HCT116 (cell line): ENCODE data around the gene KRTAP5-5. TPM values are rescaled to one million over a fixed set of nuclear protein-coding genes. Genes with fewer than 3 reads are reported as not detected.

Experiments
- ATAC-seq: fragments of 200-7000 bp; cut with Tn5 transposase; 2 replicates; pipeline ENCODE4 v1.9.1; 2020; ENCODE audit warnings: mild to moderate bottlenecking, moderate library complexity
- BruUV-seq: library from RNA; stranded (reverse); fragments of 400-500 nt; replicated peaks from 2 replicates; lab custom pipeline; 2021; lab: Mats Ljungman, UMichigan
- CTCF ChIA-PET: fragments of 300-600 bp; sonication (Branson Sonifier 250); formaldehyde crosslinking; loops from one replicate; lab custom pipeline; 2021; ENCODE audit warnings: antibody characterized with exemption; lab: Charles Lee
- POLR2A ChIA-PET: fragments of 300-600, 350-600 bp; sonication (Branson Sonifier 250); formaldehyde crosslinking; loops from one replicate; lab custom pipeline; 2021; ENCODE audit warnings: antibody characterized with exemption; lab: Charles Lee
- RAD21 ChIA-PET, 2 experiments: fragments of 300-600 bp; sonication (Branson Sonifier 250); formaldehyde crosslinking; loops; one replicate each; lab custom pipeline; 2023; ENCODE audit warnings: low total read pairs in 2 of 2; ENCODE audit not compliant: uncharacterized antibody in 2 of 2, unreplicated experiment in 2 of 2, low non-redundant PET in 1 of 2; lab: Charles Lee
- DNase-seq: peaks from one replicate; pipeline ENCODE4 v3.0.0-alpha.2; 2010; ENCODE audit warnings: low read depth, low spot score
- H2AFZ ChIP-seq: fragments of 200-600 bp; shearing (Covaris generic), sonication (generic); 2 replicates; pipeline ENCODE4 v1.6.1; 2017; ENCODE audit warnings: low read depth, mixed run types, mixed read lengths, antibody characterized with exemption, low read length; ENCODE audit not compliant: poor library complexity, severe bottlenecking
- H3K27ac ChIP-seq: 2 replicates; pipeline ENCODE4 v1.5.1; 2012; ENCODE audit warnings: low read depth, low read length
- H3K27me3 ChIP-seq: fragments of 200-600 bp; sonication (generic); 2 replicates; pipeline ENCODE4 v1.6.1; 2016; ENCODE audit warnings: mixed run types, low read length, mixed read lengths; ENCODE audit not compliant: insufficient read depth
- H3K36me3 ChIP-seq, 2 experiments: fragments of 200-500 bp in 1 of 2; fragments of 200-600 bp in 1 of 2; sonication (Bioruptor generic) in 1 of 2; sonication (generic) in 1 of 2; 2 replicates each; pipeline versions ENCODE4 v1.5.1 to v1.6.1; 2014 to 2016; ENCODE audit warnings: low read length in 2 of 2, inconsistent platforms in 1 of 2, mixed read lengths in 1 of 2, mixed run types in 1 of 2; ENCODE audit not compliant: insufficient read depth in 2 of 2, control insufficient read depth in 1 of 2
- H3K4me1 ChIP-seq, 2 experiments: fragments of 200-600 bp in 1 of 2; sonication (generic) in 1 of 2; 2 replicates each; pipeline versions ENCODE4 v1.5.1 to v1.6.1; 2012 to 2017; ENCODE audit warnings: low read length in 2 of 2, inconsistent platforms in 1 of 2, mild to moderate bottlenecking in 1 of 2, mixed read lengths in 1 of 2, mixed run types in 1 of 2, moderate library complexity in 1 of 2; ENCODE audit not compliant: insufficient read depth in 2 of 2, control insufficient read depth in 1 of 2
- H3K4me2 ChIP-seq: fragments of 200-600 bp; sonication (generic); 2 replicates; pipeline ENCODE4 v1.6.1; 2017; ENCODE audit warnings: mixed run types, low read length, mixed read lengths
- H3K4me3 ChIP-seq, 2 experiments: fragments of 200-600 bp in 1 of 2; sonication (generic) in 1 of 2; replicated peaks in 1 of 2; 2 replicates each; pipeline ENCODE4 v1.5.1; 2011 to 2016; ENCODE audit warnings: low read length in 2 of 2, control low read depth in 1 of 2, low read depth in 1 of 2, mild to moderate bottlenecking in 1 of 2, mixed read lengths in 1 of 2, mixed run types in 1 of 2
- H3K79me2 ChIP-seq: fragments of 200-600 bp; sonication (generic); 2 replicates; pipeline ENCODE4 v1.6.1; 2017; ENCODE audit warnings: mild to moderate bottlenecking, mixed run types, low read length, moderate library complexity, mixed read lengths; ENCODE audit not compliant: insufficient read depth
- H3K9ac ChIP-seq: fragments of 200-600 bp; sonication (generic); 2 replicates; pipeline ENCODE4 v1.6.1; 2016; ENCODE audit warnings: low read length, mixed read lengths
- H3K9me2 ChIP-seq: fragments of 200-600 bp; sonication (generic), shearing (Covaris generic); 2 replicates; pipeline ENCODE4 v1.6.1; 2017; ENCODE audit warnings: mixed run types, mild to moderate bottlenecking, moderate library complexity; ENCODE audit not compliant: insufficient read depth
- H3K9me3 ChIP-seq, 2 experiments: fragments of 200-500 bp in 1 of 2; fragments of 200-600 bp in 1 of 2; sonication (Bioruptor generic) in 1 of 2; sonication (generic) in 1 of 2; 2 replicates each; pipeline ENCODE4 v1.6.1; 2014 to 2017; ENCODE audit warnings: low read length in 2 of 2, mixed read lengths in 2 of 2, inconsistent platforms in 1 of 2, low read depth in 1 of 2, mild to moderate bottlenecking in 1 of 2, mixed run types in 1 of 2, moderate library complexity in 1 of 2; ENCODE audit not compliant: control insufficient read depth in 1 of 2, insufficient read depth in 1 of 2
- H4K20me1 ChIP-seq: fragments of 200-600 bp; sonication (generic), shearing (Covaris generic); 2 replicates; pipeline ENCODE4 v1.6.1; 2017; ENCODE audit warnings: mixed run types, mild to moderate bottlenecking, moderate library complexity; ENCODE audit not compliant: insufficient read depth
- ATF3 ChIP-seq: IDR thresholded peaks from 2 replicates; pipeline ENCODE4 v1.6.1; 2012
- CEBPB ChIP-seq: IDR thresholded peaks from 2 replicates; pipeline ENCODE4 v1.6.1; 2012; ENCODE audit warnings: low read depth
- CTCF ChIP-seq, 3 experiments: fragments of 200-600 bp in 1 of 3; sonication (generic) in 1 of 3; IDR thresholded peaks in 2 of 3; conservative IDR thresholded peaks in 1 of 3; 2 replicates each; pipeline ENCODE4 v1.5.1; 2012 to 2017; ENCODE audit warnings: low read depth in 2 of 3, low read length in 2 of 3, antibody characterized with exemption in 1 of 3, borderline replicate concordance in 1 of 3, control low read depth in 1 of 3, mild to moderate bottlenecking in 1 of 3, mixed read lengths in 1 of 3, mixed run types in 1 of 3, moderate library complexity in 1 of 3; ENCODE audit not compliant: insufficient read depth in 1 of 3
- EGR1 ChIP-seq: IDR thresholded peaks from 2 replicates; pipeline ENCODE4 v1.6.1; 2012; ENCODE audit warnings: low read depth
- EZH2 ChIP-seq: fragments of 200-600 bp; sonication (generic); IDR thresholded peaks from 2 replicates; pipeline ENCODE4 v1.6.1; 2017; ENCODE audit warnings: antibody characterized with exemption, mixed run types
- JUND ChIP-seq: IDR thresholded peaks from 2 replicates; pipeline ENCODE4 v1.6.1; 2012
- POLR2AphosphoS5 ChIP-seq: IDR thresholded peaks from 2 replicates; pipeline ENCODE4 v1.6.1; 2011; ENCODE audit warnings: mild to moderate bottlenecking, low read depth, low read length, moderate library complexity
- SIN3A ChIP-seq: IDR thresholded peaks from 2 replicates; pipeline ENCODE4 v1.6.1; 2012; ENCODE audit warnings: low read depth
- YY1 ChIP-seq: IDR thresholded peaks from 2 replicates; pipeline ENCODE4 v1.6.1; 2011; ENCODE audit warnings: low read length, low read depth, moderate library complexity, mild to moderate bottlenecking; ENCODE audit not compliant: insufficient replicate concordance; ENCODE audit errors: extremely low read depth
- ZFX ChIP-seq: fragments of 450-650 bp; IDR thresholded peaks from 2 replicates; pipeline ENCODE4 v1.6.1; 2017
- intact Hi-C: fragments of 100-400 bp; cut with micrococcal nuclease; formaldehyde crosslinking; loops from 2 replicates; pipeline ENCODE4 v1.10.0; 2022
- total RNA-seq: library from RNA; stranded (reverse); gene quantifications from one replicate; pipeline ENCODE4 v1.2.1, GENCODE V29; 2021; ENCODE audit not compliant: unreplicated experiment
- TF ChIP-seq, protein P1 (sequence below): IDR thresholded peaks from 2 replicates; pipeline ENCODE4 v1.6.1; 2012; ENCODE audit warnings: low read depth
- TF ChIP-seq, protein P2 (sequence below): IDR thresholded peaks from 2 replicates; pipeline ENCODE4 v1.6.1; 2011; ENCODE audit warnings: mild to moderate bottlenecking, low read length, moderate library complexity; ENCODE audit not compliant: insufficient replicate concordance; ENCODE audit errors: extremely low read depth

KRTAP5-5 gene
- total RNA-seq, 1 experiment from 2014 or later = not detected

GRCh38 chr11:1631066-1631568 is 1.5 kb downstream of the KRTAP5-5 start:
- intact Hi-C loops = no loop called here
- DNase-seq = no peak
- peaks cover 0 to 6% of the 10 kb centered on the region in 2 experiments; a peak in 1 of 4 replicates for H3K4me1 ChIP-seq
- RAD21 ChIA-PET = interaction anchor here in 1 of 2 experiments (0.6 kb wide), 1 partner anchor 59 kb away, joined by 3 read pairs; the partner anchor contains the start of gene DUSP8
- no peak overlapping the region for H3K9ac ChIP-seq
- H3K27me3 ChIP-seq = peaks cover 3% of the 10 kb centered on the region; the same call in 1 of the 2 replicates
- H3K27ac ChIP-seq = no peak overlapping the region
- H2AFZ ChIP-seq = no peak overlapping the region
- ATAC-seq = no peak
- no peak overlapping the region for H3K4me2 ChIP-seq
- H3K4me3 ChIP-seq = no peak overlapping the region
- no peaks in the 10 kb centered on the region for H4K20me1 ChIP-seq
- POLR2A ChIA-PET = no interaction called here
- H3K9me3 ChIP-seq = no peaks in the 10 kb centered on the region
- no peaks in the 10 kb centered on the region for H3K9me2 ChIP-seq
- TF ChIP-seq EZH2 (no peak), CEBPB (no peak), POLR2AphosphoS5 (no peak), JUND (no peak), ATF3 (no peak), SIN3A (no peak), ZFX (no peak), YY1 (no peak), EGR1 (no peak), CTCF (IDR thresholded peaks at IDR 0.05 in 2 of 3, conservative IDR thresholded peaks at IDR 0.05 in 1 of 3; ENCODE audit: borderline replicate concordance in 1 of 3, insufficient read depth in 1 of 3, low read depth in 2 of 3, low read length in 2 of 3) (no peak)
- TF ChIP-seq, protein P1, sequence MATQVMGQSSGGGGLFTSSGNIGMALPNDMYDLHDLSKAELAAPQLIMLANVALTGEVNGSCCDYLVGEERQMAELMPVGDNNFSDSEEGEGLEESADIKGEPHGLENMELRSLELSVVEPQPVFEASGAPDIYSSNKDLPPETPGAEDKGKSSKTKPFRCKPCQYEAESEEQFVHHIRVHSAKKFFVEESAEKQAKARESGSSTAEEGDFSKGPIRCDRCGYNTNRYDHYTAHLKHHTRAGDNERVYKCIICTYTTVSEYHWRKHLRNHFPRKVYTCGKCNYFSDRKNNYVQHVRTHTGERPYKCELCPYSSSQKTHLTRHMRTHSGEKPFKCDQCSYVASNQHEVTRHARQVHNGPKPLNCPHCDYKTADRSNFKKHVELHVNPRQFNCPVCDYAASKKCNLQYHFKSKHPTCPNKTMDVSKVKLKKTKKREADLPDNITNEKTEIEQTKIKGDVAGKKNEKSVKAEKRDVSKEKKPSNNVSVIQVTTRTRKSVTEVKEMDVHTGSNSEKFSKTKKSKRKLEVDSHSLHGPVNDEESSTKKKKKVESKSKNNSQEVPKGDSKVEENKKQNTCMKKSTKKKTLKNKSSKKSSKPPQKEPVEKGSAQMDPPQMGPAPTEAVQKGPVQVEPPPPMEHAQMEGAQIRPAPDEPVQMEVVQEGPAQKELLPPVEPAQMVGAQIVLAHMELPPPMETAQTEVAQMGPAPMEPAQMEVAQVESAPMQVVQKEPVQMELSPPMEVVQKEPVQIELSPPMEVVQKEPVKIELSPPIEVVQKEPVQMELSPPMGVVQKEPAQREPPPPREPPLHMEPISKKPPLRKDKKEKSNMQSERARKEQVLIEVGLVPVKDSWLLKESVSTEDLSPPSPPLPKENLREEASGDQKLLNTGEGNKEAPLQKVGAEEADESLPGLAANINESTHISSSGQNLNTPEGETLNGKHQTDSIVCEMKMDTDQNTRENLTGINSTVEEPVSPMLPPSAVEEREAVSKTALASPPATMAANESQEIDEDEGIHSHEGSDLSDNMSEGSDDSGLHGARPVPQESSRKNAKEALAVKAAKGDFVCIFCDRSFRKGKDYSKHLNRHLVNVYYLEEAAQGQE = no peak
- TF ChIP-seq, protein P2, sequence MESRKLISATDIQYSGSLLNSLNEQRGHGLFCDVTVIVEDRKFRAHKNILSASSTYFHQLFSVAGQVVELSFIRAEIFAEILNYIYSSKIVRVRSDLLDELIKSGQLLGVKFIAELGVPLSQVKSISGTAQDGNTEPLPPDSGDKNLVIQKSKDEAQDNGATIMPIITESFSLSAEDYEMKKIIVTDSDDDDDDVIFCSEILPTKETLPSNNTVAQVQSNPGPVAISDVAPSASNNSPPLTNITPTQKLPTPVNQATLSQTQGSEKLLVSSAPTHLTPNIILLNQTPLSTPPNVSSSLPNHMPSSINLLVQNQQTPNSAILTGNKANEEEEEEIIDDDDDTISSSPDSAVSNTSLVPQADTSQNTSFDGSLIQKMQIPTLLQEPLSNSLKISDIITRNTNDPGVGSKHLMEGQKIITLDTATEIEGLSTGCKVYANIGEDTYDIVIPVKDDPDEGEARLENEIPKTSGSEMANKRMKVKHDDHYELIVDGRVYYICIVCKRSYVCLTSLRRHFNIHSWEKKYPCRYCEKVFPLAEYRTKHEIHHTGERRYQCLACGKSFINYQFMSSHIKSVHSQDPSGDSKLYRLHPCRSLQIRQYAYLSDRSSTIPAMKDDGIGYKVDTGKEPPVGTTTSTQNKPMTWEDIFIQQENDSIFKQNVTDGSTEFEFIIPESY = no peak
- H3K79me2 ChIP-seq = no peaks in the 10 kb centered on the region
- BruUV-seq = no TSS peak
- CTCF ChIA-PET = interaction anchor here (1.2 to 2.1 kb wide), 6 partner anchors 8 to 202 kb away, joined by 3 to 5 read pairs (median 4); no protein-coding TSS in a partner anchor
- no peaks in the 10 kb centered on the region for H3K36me3 ChIP-seq
